DND-41 (cell line): Measurements from ENCODE around the gene ZNF512.

Source experiments
- ATAC-seq: fragments of 200-7000 bp; cut with Tn5 transposase; 3 replicates; pipeline ENCODE4 v1.9.1; 2021; ENCODE audit warnings: low read depth; ENCODE audit not compliant: insufficient read depth
- DNase-seq: peaks from one replicate; pipeline ENCODE4 v3.0.0-alpha.2; 2020
- H2AFZ ChIP-seq: 2 replicates; pipeline ENCODE4 v1.6.0; 2012; ENCODE audit warnings: low read depth, low read length
- H3K27ac ChIP-seq: 2 replicates; pipeline ENCODE4 v1.5.1; 2012; ENCODE audit warnings: low read length, inconsistent platforms
- H3K27me3 ChIP-seq: fragments of 200-600 bp; sonication (generic); 2 replicates; pipeline ENCODE4 v1.6.0; 2012; ENCODE audit warnings: low read length, mild to moderate bottlenecking, inconsistent platforms; ENCODE audit not compliant: insufficient read depth, poor library complexity
- H3K36me3 ChIP-seq: 2 replicates; pipeline ENCODE4 v1.5.1; 2012; ENCODE audit warnings: low read length, inconsistent platforms; ENCODE audit not compliant: insufficient read depth
- H3K4me1 ChIP-seq: 2 replicates; pipeline ENCODE4 v1.5.1; 2012; ENCODE audit warnings: mild to moderate bottlenecking, low read length; ENCODE audit not compliant: insufficient read depth
- H3K4me2 ChIP-seq: 2 replicates; pipeline ENCODE4 v1.6.0; 2012; ENCODE audit warnings: mild to moderate bottlenecking, moderate library complexity, low read length, inconsistent platforms; ENCODE audit not compliant: insufficient read depth
- H3K4me3 ChIP-seq, 2 experiments: fragments of 200-600 bp in 1 of 2; shearing (Covaris generic) in 1 of 2; 2 replicates each; pipeline ENCODE4 v1.5.1; 2012 to 2016; ENCODE audit warnings: inconsistent platforms in 2 of 2, low read length in 2 of 2, mild to moderate bottlenecking in 2 of 2, low read depth in 1 of 2, moderate library complexity in 1 of 2
- H3K79me2 ChIP-seq: 2 replicates; pipeline ENCODE4 v1.6.0; 2012; ENCODE audit warnings: low read length, inconsistent platforms; ENCODE audit not compliant: insufficient read depth
- H3K9ac ChIP-seq: 2 replicates; pipeline ENCODE4 v1.6.0; 2012; ENCODE audit warnings: low read depth, mild to moderate bottlenecking, inconsistent platforms, low read length, moderate library complexity
- H3K9me3 ChIP-seq: 2 replicates; pipeline ENCODE4 v1.5.1; 2012; ENCODE audit warnings: low read length, moderate library complexity, mild to moderate bottlenecking, inconsistent platforms; ENCODE audit not compliant: insufficient read depth, severe bottlenecking
- H4K20me1 ChIP-seq: 2 replicates; pipeline ENCODE4 v1.6.0; 2012; ENCODE audit warnings: low read length; ENCODE audit not compliant: insufficient read depth
- EZH2 ChIP-seq: IDR thresholded peaks from 3 replicates; pipeline ENCODE4 v1.6.1; 2012; ENCODE audit warnings: borderline replicate concordance, low read depth, mild to moderate bottlenecking, moderate library complexity, low read length, inconsistent platforms; ENCODE audit not compliant: severe bottlenecking
- TF ChIP-seq, protein P1 (sequence below): IDR thresholded peaks from 2 replicates; pipeline ENCODE4 v1.5.1; 2012; ENCODE audit warnings: borderline replicate concordance, low read length, moderate library complexity, mild to moderate bottlenecking; ENCODE audit not compliant: poor library complexity, severe bottlenecking; ENCODE audit errors: extremely low read depth

ZNF512 gene

DNA sequence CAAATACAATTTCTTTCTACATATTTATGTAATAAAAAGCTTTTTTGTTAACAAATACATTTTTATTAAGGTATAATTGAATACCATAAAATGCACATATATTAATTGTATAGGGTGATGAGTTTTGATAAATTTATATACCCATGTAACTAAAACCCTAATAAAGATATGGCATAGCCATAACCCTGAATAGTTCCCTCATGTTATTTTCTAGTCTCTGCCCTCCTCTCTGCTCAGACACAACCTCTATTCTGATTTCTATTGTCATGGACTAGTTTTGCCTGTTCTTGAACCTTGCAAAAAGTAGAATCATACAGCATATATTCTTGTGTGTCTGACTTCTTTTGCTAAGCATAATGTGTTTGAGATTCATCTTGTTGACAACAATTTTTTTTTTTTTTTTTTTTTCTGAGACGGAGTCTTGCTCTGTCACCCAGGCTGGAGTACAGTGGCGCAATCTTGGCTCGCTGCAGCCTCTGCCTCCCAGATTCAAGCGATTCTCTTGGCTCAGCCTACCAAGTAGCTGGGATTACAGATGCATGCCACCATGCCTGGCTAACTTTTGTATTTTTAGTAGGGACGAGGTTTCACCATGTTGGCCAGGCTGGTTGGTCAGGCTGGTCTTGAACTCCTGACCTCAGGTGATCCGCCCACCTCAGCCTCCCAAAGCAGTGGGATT lies 38.6 kb upstream of the ZNF512 start:
- no peak for DNase-seq
- no peak overlapping the region for H3K4me2 ChIP-seq
- H3K9ac ChIP-seq = no peak overlapping the region
- no peaks in the 10 kb centered on the region for H3K79me2 ChIP-seq
- H3K27ac ChIP-seq = no peak overlapping the region
- no peaks in the 10 kb centered on the region for H4K20me1 ChIP-seq
- no peaks in the 10 kb centered on the region for H3K27me3 ChIP-seq
- no peak overlapping the region for H2AFZ ChIP-seq
- no peaks in the 10 kb centered on the region for H3K36me3 ChIP-seq
- TF ChIP-seq, protein P1, sequence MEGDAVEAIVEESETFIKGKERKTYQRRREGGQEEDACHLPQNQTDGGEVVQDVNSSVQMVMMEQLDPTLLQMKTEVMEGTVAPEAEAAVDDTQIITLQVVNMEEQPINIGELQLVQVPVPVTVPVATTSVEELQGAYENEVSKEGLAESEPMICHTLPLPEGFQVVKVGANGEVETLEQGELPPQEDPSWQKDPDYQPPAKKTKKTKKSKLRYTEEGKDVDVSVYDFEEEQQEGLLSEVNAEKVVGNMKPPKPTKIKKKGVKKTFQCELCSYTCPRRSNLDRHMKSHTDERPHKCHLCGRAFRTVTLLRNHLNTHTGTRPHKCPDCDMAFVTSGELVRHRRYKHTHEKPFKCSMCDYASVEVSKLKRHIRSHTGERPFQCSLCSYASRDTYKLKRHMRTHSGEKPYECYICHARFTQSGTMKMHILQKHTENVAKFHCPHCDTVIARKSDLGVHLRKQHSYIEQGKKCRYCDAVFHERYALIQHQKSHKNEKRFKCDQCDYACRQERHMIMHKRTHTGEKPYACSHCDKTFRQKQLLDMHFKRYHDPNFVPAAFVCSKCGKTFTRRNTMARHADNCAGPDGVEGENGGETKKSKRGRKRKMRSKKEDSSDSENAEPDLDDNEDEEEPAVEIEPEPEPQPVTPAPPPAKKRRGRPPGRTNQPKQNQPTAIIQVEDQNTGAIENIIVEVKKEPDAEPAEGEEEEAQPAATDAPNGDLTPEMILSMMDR = no peak
- TF ChIP-seq EZH2 = no peak
- H3K9me3 ChIP-seq = no peaks in the 10 kb centered on the region
- no peak for ATAC-seq
- H3K4me1 ChIP-seq = no peaks in the 10 kb centered on the region
- no peak overlapping the region for H3K4me3 ChIP-seq

DNA sequence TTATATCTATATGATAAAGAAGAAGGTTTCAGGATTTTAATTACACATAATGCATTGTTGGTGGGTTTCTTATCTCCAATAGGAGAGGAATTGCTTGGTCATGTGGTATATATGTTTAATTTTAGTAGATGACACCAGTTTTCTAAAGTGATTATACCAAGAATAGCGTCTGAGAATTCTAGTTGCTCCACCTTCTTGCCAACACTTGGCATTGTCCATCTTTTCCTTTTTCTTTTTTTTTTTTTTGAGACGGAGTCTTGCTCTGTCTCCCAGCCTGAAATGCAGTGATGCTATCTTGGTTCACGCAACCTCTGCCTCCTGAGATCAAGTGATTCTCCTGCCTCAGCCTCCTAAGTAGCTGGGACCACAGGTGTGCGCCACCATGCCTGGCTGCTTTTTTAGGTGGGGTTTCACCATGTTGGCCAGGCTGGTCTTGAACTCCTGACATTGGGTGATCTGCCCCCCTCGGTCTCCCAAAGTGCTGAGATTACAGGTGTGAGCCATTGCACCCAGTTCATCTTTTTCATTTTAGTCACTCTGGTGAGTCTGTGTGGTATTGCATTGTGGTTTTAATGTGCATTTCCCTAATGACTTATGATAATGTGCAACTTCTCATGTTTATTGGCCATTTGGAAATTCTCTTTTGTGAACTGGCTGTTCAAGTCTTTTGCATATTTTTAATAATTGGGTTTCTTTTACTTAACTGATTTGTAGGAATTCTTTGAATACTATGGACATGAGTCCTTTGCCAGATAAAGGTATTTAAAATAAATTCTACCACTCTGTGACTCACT lies 37.3 kb upstream of the ZNF512 start:
- no peak overlapping the region for H3K4me3 ChIP-seq
- H3K79me2 ChIP-seq = no peaks in the 10 kb centered on the region
- no peak for DNase-seq
- H3K27me3 ChIP-seq = no peaks in the 10 kb centered on the region
- no peaks in the 10 kb centered on the region for H3K36me3 ChIP-seq
- H3K4me2 ChIP-seq = no peak overlapping the region
- TF ChIP-seq EZH2 = no peak
- TF ChIP-seq, protein P1 = no peak
- H4K20me1 ChIP-seq = no peaks in the 10 kb centered on the region
- no peak overlapping the region for H3K27ac ChIP-seq
- ATAC-seq = no peak
- H3K4me1 ChIP-seq = no peaks in the 10 kb centered on the region
- no peaks in the 10 kb centered on the region for H3K9me3 ChIP-seq
- no peak overlapping the region for H2AFZ ChIP-seq
- no peak overlapping the region for H3K9ac ChIP-seq

DNA sequence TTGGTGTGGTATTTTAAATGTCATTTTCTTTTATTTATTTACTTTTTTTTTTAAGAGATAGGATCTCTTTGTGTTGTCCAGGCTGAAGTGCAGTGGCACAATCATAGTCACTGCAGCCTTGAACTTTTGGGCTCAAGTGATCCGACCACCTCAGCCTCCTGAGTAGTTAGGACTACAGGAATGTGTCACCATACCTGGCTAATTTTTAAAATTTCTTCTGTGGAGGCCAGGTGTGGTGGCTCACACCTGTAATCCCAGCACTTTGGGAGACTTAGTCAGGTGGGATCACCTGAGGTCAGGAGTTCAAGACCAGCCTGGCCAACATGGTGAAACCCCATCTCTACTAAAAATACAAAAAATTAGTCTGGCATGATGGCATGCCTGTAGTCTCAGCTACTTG lies 33.5 kb upstream of the ZNF512 start:
- Histone ChIP-seq H3K4me2 (no peak overlapping the region), H2AFZ (no peak overlapping the region), H3K4me1 (no peaks in the 10 kb centered on the region), H3K79me2 (no peaks in the 10 kb centered on the region), H3K4me3 (no peak overlapping the region), H3K36me3 (no peaks in the 10 kb centered on the region), H3K9ac (no peak overlapping the region), H3K27me3 (peaks cover 3% of the 10 kb centered on the region), H4K20me1 (no peaks in the 10 kb centered on the region), H3K27ac (no peak overlapping the region), H3K9me3 (no peaks in the 10 kb centered on the region)
- no peak for DNase-seq
- no peak for ATAC-seq
- TF ChIP-seq, protein P1 = no peak
- TF ChIP-seq EZH2 = no peak
